GM21717 (cell line): Measurements from ENCODE around the gene PTGES2.
"Not testable (repeated sequence)": the region's sequence is repeated elsewhere in the genome, so short reads cannot be mapped to it uniquely, and the experiment has no call there.

Experiments
- ATAC-seq: cut with Tn5 transposase; IDR thresholded peaks from one replicate; pipeline ENCODE4 v1.9.1; 2021; ENCODE audit warnings: mild to moderate bottlenecking, moderate library complexity; ENCODE audit not compliant: unreplicated experiment

PTGES2 gene

DNA sequence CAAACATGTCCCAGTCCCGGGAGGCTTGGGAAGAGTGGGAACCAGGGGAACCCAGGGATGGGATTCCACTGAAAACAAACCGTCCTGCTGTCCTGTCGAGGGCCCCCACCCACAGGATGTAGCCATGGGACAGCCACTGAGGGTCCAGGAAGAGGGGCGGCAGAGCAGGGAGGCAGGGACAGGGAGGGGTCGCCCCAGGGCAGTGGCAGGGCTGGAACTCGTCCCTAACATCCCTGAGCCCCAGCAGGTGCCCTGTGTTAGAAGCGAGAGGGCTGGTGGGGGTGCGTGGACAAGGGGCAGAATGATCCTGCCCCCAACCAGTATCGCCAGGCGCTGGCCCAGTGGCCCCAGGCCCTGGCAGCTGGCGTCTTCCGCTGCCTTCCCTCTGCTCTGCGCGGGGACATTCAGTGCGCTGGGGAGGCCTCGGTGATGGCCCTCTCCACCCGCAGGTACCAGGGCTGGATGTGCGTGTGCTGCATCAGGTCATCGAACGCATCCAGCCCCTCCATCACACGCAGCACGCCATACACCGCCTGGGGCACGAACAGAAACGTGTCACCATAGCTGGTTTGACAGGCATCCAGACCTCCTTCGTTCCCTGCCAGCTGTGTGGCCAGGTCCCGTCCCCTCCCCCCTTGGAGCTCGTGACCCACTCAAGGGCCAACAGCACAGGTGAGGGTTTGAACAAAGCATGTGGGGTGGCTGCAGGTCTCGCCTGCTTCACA lies 6.6 kb downstream of the PTGES2 start:
- no peak for ATAC-seq

DNA sequence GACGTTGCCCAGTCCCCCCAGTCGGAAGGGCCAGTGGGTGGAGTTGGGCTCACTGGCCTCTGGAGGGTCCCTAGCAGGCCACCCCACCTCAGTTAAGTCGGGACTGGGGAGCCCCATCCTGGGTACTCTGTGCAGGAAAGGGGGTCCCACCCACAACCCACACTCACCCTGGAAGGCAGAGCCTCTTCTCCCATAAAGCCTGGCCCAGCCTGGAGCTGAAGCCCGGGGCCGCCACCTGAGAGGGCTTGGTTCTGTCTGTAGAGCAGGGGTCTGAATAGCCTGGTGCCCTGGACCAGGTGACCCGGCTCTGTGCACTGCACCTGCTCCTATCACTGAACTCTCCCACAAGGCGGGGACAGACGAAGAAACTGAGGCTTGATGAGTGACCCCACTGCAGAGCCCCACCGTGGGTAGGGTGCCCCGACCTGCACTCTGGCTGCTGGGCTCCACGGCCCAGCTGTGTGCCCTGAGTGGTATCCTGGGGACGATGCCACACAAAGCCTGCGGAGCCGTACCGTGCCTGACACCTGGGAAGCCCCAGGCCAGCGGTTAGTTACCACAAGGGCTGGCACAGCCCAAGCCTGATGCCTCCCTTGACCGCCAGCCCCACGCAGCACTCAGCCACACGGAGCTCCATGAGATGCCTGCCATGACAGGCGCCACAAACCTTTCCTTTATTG lies 7.3 kb downstream of the PTGES2 start:
- no peak for ATAC-seq

DNA sequence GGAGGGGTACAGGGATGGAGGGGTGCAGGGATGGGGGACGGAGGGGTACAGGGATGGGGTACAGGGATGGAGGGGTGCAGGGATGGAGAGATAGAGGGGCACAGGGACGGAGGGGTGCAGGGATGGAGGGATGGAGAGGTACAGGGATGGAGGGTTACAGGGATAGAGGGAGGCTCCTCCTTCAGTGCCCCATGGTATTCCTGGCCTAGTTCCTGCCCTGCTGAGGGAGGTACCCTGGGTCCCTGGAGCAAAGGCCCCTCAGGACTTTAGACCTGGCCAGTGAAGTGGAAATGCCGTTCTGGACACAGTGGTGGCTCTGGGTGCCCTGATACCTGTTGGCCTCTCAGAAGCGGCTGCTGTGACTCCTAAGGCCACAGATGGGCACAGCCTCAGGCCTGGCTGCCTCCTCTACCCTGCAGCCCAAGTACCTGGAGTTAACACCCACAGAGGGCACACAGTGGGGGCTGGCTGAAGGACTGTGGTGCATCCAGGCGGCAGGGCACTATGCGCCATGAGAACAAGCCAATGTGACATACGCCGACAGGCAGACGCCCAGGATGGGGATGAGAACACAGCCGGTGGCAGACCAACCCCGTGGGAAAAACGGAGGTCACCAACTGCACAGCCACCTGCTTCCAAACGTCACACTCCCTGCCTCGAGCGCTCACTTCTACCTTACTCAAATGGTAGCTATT lies 8.4 kb downstream of the PTGES2 start:
- ATAC-seq: no peak

DNA sequence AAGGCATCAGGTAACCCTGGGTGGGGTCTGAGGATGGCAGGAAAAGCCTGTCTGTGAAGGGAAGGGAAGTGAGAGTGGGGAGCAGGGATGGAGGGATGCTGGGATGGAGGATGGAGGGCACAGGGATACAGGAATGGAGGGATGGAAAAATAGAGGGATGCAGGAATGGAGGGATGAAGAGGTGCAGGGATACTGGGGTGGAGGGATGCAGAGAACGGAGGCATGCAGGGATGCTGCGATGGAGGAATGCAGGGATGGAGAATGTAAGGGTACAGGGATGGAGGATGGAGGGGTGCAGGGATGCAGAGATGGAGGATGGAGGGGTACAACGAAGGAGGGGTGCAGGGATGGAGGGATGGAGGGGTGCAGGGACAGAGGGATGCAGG lies 9.1 kb downstream of the PTGES2 start:
- ATAC-seq: no peak

DNA sequence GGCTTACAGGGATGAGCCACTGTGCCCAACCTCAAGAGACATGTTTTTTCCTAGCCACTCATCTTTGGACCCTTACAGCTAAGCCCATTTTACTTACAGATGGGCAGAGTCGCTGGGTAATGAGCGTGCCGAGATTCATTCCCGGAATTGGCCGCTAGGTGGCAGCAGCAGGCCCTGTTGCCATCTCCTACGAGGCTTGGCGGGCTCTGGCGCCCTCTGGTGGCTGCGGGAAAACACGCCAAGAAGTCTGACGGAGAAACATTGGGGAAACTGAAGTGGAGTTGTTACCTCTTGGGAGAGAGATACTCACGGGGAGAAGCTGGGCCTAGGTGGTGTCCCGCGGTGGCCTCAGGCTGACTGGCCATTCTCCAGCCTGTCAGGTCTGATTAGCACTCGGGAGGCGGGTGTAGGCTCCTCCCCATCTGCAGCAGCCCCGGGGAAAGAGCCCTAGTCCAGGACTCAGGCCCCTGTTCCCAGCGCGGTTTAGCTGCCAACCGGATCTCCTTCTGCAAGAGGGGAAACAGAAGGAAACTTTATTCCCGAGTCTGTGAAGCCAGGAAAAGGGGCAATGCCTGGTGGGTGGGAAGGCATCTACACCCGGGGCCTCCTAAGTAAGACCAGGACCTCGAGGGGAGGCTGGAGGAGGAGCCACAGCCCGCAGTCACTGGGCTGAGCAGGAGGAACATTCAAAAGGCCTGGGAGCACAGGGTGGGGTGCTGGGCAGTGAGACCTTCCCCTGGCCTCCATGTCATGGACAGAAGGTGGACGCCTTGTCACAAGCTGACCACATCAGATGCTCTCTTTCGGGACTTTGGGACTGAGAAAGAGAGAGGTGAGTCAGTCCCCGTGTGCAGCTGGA lies 9.7 kb downstream of the PTGES2 start:
- no peak for ATAC-seq

DNA sequence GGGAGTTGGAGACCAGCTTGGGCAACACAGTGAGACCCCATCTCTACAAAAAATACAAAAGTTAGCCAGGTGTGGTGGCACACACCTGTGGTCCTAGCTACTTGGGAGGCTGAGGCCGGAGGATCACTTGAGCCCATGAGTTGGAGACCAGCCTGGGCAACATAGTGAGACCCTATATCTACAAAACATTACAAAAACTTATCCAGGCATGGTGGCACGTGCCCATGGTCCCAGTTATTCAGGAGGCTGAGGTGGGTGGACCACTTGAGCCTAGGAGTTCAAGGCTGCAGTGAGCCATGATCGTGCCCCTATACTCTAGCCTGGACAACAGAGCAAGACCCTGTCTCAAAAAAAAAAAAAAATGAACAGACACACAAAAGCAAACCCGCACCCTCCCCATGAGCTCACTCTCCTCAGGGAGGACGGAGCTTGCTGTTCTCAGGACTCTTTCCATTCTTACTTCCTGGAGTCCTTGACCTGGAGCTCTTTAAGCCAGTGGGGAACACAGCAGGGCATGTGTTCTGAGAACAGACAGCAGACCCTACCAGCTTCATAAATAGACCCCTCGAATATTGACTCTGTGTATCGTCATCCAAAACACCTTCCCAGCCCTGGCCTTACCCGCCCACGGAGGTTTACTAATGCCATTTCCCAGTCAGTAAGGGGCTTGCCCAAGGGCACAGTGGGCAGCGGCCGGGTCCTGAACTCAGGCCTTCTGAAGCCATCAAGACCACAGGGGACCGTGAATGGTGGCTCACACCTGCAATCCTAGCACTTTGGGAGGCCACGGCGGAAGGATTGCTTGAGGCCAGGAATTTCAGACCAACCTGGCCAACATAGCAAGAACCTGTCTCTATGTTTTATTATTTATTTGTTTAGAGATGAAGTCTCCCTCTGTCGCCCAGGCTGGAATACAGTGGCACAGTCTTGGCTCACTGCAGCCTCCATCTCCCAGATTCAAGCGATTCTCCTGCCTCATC lies 11.1 kb downstream of the PTGES2 start:
- no peak for ATAC-seq

DNA sequence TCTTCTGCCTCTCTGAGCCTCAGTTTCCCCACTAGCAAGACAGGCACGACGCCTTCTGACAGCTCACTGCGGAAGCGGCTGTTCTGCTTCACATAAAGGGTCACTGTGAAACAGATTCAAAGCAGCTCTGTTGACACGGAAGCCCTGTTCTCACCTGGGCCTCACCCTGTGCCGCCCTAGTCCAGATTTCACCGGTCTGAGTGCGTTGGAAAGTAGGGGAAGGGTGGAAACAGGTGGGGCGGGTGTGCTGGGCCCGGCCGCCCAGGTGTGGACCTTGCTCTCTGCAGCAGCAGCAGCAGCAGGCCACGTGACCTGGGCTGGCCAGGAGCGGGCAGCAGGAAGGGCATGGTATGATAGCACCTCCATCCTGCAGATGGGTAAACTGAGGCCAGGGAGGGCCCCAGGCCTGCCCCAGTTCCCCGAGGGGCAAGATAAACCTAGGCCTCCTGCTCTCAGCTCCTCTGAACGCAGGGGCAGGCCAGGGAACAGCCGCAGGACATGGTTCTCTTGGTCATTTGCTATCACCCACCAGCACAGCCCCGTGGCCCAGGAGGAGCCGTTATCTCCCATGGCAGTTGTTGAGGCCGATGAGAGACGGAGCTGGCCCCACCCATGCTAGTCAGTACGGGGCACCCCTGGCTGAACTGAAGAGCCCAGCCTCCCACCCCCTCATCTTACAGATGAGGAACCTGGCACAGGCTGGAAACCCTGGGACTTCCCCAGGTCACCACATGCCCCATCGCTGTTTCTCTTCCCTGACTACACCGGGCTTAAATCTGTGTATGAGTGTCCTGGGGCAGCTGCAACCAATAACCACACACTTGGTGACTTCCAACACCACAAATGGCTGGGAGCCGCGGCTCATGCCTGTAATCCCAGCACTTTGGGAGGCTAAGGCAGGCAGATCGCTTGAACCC lies 12.1 kb downstream of the PTGES2 start:
- no peak for ATAC-seq

DNA sequence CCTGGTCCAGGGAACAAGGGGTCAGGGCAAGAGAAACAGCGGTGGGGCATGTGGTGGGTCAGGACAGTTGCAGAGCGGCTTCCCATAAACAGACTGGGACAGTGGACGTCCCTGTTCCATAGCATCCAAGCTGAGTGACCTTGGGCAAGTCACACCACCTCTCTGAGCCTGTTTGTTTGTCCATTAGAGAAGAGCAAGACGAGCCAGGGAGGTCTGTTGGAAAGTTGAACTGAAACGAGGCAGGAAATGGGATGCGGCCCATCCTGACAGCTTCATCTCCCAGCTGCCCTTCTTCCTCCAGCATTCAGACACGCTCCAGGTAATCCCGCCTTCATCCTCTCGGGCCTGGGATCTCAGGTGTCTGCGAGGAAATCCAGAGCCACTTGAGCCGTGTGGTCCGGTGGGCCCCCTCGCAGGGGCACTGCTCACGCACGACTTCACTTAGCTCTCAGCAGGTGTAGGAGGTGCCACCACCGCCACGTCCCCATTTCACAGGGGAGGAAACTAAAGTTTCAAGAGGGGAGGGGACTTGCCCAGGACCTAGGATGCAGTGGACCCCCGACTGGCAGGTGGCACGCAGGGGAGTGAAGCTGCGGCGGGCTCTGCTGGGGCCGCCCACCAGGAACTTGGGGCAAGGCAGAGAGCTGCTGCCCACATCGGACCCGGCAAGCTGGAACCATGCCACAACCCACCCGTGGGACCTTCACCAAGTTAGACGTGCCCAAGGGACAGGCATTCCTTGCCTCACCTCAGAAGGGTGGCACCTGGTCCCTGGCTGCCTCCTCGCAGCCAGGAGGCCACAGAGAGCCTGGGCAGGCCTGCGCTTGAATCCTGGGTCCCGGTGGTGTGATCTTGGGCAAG lies 13.0 kb downstream of the PTGES2 start:
- no peak for ATAC-seq

DNA sequence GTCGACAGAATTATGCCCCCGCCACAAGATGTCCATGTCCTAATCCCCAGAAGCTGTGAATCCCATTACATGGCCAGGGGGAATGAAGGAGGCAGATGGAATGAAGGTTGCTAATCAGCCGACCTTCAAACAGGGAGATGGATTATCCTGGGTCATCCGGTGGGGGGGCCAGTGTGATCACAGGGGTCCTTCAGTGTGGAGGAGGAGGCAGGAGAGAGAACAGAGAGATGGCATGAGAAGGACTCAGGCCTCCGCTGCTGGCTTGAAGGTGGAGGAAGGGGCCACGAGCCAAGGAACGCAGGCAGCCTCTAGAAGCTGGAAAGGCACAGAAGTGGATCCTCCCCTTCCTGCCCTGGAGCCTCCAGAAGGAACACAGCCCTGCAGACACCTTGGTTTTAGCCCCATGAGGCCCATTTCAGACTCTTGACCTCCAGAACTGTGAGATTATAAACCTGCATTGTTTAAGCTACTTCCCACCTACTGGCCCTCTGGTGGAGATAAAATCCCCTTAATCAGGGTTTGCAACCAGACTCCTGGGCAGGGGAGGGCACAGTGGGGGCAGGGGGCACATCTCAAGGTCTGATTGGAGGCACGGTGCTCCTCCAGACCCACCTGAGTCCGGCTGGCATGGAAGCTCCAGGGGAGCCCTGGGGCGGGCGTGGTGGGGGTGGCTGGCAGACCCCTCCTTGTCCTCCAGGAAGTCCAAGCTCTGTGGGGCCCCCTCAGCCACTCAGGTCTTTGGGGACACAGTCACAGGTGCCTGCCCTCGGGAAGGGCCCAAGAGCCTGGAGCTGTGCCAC lies 13.8 kb downstream of the PTGES2 start:
- no peak for ATAC-seq

DNA sequence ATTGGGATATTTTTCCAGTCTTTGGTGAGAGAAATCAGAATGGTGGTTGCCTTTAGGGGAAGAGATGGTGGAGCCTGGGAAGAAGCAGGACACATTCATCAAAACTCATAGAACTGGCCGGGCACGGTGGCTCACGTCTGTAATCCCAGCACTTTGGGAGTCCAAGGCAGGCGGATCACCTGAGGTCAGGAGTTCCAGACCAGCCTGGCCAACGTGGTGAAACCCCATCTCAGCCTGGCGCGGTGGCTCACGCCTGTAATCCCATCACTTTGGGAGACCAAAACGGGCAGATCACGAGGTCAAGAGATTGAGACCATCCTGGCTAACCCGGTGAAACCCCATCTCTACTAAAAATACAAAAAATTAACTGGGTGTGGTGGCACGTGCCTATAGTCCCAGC lies 15.8 kb downstream of the PTGES2 start:
- ATAC-seq: not testable (repeated sequence)

DNA sequence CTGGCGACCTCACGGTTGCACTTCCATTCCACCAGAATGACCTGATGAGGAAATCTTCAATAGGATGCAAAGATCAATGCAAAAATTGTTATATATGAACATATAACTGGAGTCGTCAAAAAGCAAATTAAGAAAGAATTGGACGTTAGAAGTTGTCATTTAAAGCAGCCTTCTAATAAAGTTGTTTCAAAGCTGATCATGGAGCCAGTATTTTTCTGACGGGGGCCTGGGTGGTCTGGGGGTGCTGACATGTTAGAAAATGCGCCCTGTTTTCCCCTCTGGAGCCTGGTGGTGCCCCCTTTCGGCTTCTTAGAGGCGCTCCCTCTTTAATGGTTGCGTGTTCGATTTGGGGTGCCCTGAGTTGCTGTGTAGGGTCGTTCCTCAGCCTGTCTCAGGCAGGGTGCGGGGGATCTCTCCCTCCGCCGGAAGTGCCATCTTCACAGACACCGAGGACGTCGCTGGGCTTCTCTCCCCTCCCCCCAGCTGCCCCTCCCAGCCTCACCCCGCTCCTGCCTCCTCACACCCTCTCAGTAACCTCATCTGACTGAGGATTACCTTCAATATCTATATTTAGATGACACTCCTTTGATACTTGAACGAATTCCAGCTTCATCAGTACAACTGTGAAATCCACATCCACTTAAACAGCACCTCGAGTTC lies 18.3 kb downstream of the PTGES2 start:
- ATAC-seq: no peak

DNA sequence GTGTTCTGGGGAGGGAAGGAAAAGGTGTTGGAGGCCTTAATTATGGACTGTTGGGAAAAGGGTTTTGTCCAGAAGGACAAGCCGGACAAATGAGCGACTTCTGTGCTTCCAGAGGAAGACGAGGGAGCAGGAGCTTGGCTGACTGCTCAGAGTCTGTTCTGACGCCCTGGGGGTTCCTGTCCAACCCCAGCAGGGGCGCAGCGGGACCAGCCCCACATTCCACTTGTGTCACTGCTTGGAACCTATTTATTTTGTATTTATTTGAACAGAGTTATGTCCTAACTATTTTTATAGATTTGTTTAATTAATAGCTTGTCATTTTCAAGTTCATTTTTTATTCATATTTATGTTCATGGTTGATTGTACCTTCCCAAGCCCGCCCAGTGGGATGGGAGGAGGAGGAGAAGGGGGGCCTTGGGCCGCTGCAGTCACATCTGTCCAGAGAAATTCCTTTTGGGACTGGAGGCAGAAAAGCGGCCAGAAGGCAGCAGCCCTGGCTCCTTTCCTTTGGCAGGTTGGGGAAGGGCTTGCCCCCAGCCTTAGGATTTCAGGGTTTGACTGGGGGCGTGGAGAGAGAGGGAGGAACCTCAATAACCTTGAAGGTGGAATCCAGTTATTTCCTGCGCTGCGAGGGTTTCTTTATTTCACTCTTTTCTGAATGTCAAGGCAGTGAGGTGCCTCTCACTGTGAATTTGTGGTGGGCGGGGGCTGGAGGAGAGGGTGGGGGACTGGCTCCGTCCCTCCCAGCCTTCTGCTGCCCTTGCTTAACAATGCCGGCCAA lies 19.1 kb downstream of the PTGES2 start:
- ATAC-seq: no peak

DNA sequence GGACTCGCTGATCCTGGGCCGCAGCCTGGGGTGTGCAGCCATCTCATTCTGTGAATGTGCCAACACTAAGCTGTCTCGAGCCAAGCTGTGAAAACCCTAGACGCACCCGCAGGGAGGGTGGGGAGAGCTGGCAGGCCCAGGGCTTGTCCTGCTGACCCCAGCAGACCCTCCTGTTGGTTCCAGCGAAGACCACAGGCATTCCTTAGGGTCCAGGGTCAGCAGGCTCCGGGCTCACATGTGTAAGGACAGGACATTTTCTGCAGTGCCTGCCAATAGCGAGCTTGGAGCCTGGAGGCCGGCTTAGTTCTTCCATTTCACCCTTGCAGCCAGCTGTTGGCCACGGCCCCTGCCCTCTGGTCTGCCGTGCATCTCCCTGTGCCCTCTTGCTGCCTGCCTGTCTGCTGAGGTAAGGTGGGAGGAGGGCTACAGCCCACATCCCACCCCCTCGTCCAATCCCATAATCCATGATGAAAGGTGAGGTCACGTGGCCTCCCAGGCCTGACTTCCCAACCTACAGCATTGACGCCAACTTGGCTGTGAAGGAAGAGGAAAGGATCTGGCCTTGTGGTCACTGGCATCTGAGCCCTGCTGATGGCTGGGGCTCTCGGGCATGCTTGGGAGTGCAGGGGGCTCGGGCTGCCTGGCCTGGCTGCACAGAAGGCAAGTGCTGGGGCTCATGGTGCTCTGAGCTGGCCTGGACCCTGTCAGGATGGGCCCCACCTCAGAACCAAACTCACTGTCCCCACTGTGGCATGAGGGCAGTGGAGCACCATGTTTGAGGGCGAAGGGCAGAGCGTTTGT lies 19.9 kb downstream of the PTGES2 start:
- ATAC-seq: no peak

DNA sequence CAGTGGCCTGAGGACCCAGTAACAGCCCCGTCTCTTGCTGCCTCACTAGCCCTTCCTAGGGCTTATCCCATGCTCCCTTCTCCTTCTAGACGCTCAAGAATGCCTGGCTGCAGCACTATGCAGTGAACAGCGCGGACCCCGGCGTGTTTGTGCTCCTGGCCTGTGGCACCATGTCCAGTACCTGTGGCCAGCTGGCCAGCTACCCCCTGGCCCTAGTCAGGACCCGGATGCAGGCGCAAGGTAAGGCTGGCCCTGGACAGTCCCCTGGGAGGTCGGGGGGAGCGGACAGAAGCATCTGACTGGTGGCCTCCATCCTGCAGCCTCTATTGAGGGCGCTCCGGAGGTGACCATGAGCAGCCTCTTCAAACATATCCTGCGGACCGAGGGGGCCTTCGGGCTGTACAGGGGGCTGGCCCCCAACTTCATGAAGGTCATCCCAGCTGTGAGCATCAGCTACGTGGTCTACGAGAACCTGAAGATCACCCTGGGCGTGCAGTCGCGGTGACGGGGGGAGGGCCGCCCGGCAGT lies 20.5 kb downstream of the PTGES2 start:
- ATAC-seq: no peak
